Astrocyte (in vitro differentiated cells and primary cell): ENCODE data around the gene UBE2QL1. TPM values are rescaled to one million over a fixed set of nuclear protein-coding genes. Genes with fewer than 3 reads are reported as not detected.

Experiments
- DNase-seq: peaks from one replicate; pipeline ENCODE4 v3.0.0-alpha.2; 2010; ENCODE audit warnings: low read depth
- FAIRE-seq: peaks from 2 replicates; lab custom pipeline; 2011; peaks lifted over from hg19 to GRCh38; lab: Jason Lieb, UNC
- H2AFZ ChIP-seq: 2 replicates; pipeline ENCODE4 v1.6.0; 2012; ENCODE audit warnings: low read depth, low read length, inconsistent platforms
- H3K27ac ChIP-seq: 2 replicates; pipeline ENCODE4 v1.5.1; 2011; ENCODE audit warnings: low read depth, low read length, inconsistent platforms
- H3K27me3 ChIP-seq: 2 replicates; pipeline ENCODE4 v1.6.0; 2011; ENCODE audit warnings: low read length, inconsistent platforms; ENCODE audit not compliant: insufficient read depth
- H3K36me3 ChIP-seq: 2 replicates; pipeline ENCODE4 v1.5.1; 2011; ENCODE audit warnings: low read length, inconsistent platforms; ENCODE audit not compliant: insufficient read depth
- H3K4me1 ChIP-seq: 2 replicates; pipeline ENCODE4 v1.5.1; 2011; ENCODE audit warnings: low read length, inconsistent platforms; ENCODE audit not compliant: insufficient read depth
- H3K4me2 ChIP-seq: 2 replicates; pipeline ENCODE4 v1.6.0; 2012; ENCODE audit warnings: low read length, inconsistent platforms
- H3K4me3 ChIP-seq: 2 replicates; pipeline ENCODE4 v1.5.1; 2011; ENCODE audit warnings: low read depth, mild to moderate bottlenecking, low read length, inconsistent platforms; ENCODE audit not compliant: insufficient read depth
- H3K79me2 ChIP-seq: 2 replicates; pipeline ENCODE4 v1.6.0; 2012; ENCODE audit warnings: mild to moderate bottlenecking, low read length, inconsistent platforms; ENCODE audit not compliant: insufficient read depth
- H3K9ac ChIP-seq: 2 replicates; pipeline ENCODE4 v1.6.0; 2012; ENCODE audit warnings: mild to moderate bottlenecking, low read length, inconsistent platforms
- H3K9me3 ChIP-seq: 2 replicates; pipeline ENCODE4 v1.5.1; 2012; ENCODE audit warnings: low read depth, mild to moderate bottlenecking, low read length, inconsistent platforms; ENCODE audit not compliant: insufficient read depth
- H4K20me1 ChIP-seq: 2 replicates; pipeline ENCODE4 v1.6.0; 2012; ENCODE audit warnings: low read length, inconsistent platforms; ENCODE audit not compliant: insufficient read depth
- H3K27ac Mint-ChIP-seq: one replicate; pipeline ENCODE4 v1.8.0; 2021; ENCODE audit warnings: mild to moderate bottlenecking, mixed read lengths; ENCODE audit not compliant: unreplicated experiment
- H3K27me3 Mint-ChIP-seq: one replicate; pipeline ENCODE4 v1.8.0; 2021; ENCODE audit warnings: low read depth, mixed read lengths; ENCODE audit not compliant: unreplicated experiment
- H3K36me3 Mint-ChIP-seq: one replicate; pipeline ENCODE4 v1.8.0; 2021; ENCODE audit warnings: low read depth, mixed read lengths; ENCODE audit not compliant: unreplicated experiment
- H3K4me1 Mint-ChIP-seq: one replicate; pipeline ENCODE4 v1.8.0; 2021; ENCODE audit warnings: low read depth, mixed read lengths; ENCODE audit not compliant: unreplicated experiment
- H3K4me3 Mint-ChIP-seq: one replicate; pipeline ENCODE4 v1.8.0; 2021; ENCODE audit warnings: mild to moderate bottlenecking, moderate library complexity, mixed read lengths; ENCODE audit not compliant: unreplicated experiment
- H3K9me3 Mint-ChIP-seq: one replicate; pipeline ENCODE4 v1.8.0; 2021; ENCODE audit warnings: mild to moderate bottlenecking, mixed read lengths; ENCODE audit not compliant: unreplicated experiment
- CTCF ChIP-seq: IDR thresholded peaks from 2 replicates; pipeline ENCODE4 v1.5.1; 2011; ENCODE audit warnings: low read depth, mild to moderate bottlenecking, inconsistent platforms, low read length, moderate library complexity; ENCODE audit not compliant: insufficient read depth
- EZH2 ChIP-seq: IDR thresholded peaks from 2 replicates; pipeline ENCODE4 v1.6.1; 2012; ENCODE audit warnings: mild to moderate bottlenecking, low read length, inconsistent platforms; ENCODE audit not compliant: insufficient read depth
- total RNA-seq: library from RNA; stranded (reverse); gene quantifications from 2 replicates; pipeline ENCODE4 v1.2.1, GENCODE V29; 2021

The UBE2QL1 gene
- total RNA-seq, 1 donor from 2014 or later, result 0.50 TPM

GRCh38 chr5:6516823-6517222, 68.2 kb downstream of the UBE2QL1 start:
- Mint-ChIP-seq H3K4me3 (no peak overlapping the region), H3K27me3 (peaks cover 32% of the 10 kb centered on the region), H3K9me3 (peaks cover 2% of the 10 kb centered on the region), H3K27ac (no peak overlapping the region), H3K4me1 (no peaks in the 10 kb centered on the region), H3K36me3 (no peaks in the 10 kb centered on the region)
- Histone ChIP-seq H3K79me2 (no peaks in the 10 kb centered on the region), H3K4me1 (no peaks in the 10 kb centered on the region), H3K9ac (no peak overlapping the region), H3K9me3 (no peaks in the 10 kb centered on the region), H3K27me3 (no peaks in the 10 kb centered on the region), H3K36me3 (no peaks in the 10 kb centered on the region), H3K27ac (no peak overlapping the region), H3K4me2 (no peak overlapping the region), H4K20me1 (no peaks in the 10 kb centered on the region), H3K4me3 (no peak overlapping the region), H2AFZ (no peak overlapping the region)
- TF ChIP-seq EZH2, result no peak
- no peak for TF ChIP-seq CTCF
- FAIRE-seq (no peak), DNase-seq (no peak)

GRCh38 chr5:6517510-6517909, 68.9 kb downstream of the UBE2QL1 start:
- TF ChIP-seq EZH2, result no peak
- no peak for TF ChIP-seq CTCF
- Mint-ChIP-seq H3K4me1 (no peaks in the 10 kb centered on the region), H3K9me3 (peaks cover 2% of the 10 kb centered on the region), H3K4me3 (no peak overlapping the region), H3K36me3 (no peaks in the 10 kb centered on the region), H3K27ac (no peak overlapping the region), H3K27me3 (peaks cover 38% of the 10 kb centered on the region)
- Histone ChIP-seq H3K36me3 (no peaks in the 10 kb centered on the region), H3K27ac (no peak overlapping the region), H4K20me1 (no peaks in the 10 kb centered on the region), H3K27me3 (no peaks in the 10 kb centered on the region), H3K4me3 (no peak overlapping the region), H3K4me2 (no peak overlapping the region), H3K9me3 (no peaks in the 10 kb centered on the region), H3K79me2 (no peaks in the 10 kb centered on the region), H2AFZ (no peak overlapping the region), H3K9ac (no peak overlapping the region), H3K4me1 (no peaks in the 10 kb centered on the region)
- DNase-seq (no peak), FAIRE-seq (no peak)

GRCh38 chr5:6518298-6519057, 69.8 kb downstream of the UBE2QL1 start:
- Histone ChIP-seq H3K27me3 (no peaks in the 10 kb centered on the region), H3K36me3 (no peaks in the 10 kb centered on the region), H4K20me1 (no peaks in the 10 kb centered on the region), H3K27ac (no peak overlapping the region), H3K9me3 (no peaks in the 10 kb centered on the region), H2AFZ (no peak overlapping the region), H3K4me2 (no peak overlapping the region), H3K4me1 (no peaks in the 10 kb centered on the region), H3K9ac (no peak overlapping the region), H3K4me3 (no peak overlapping the region), H3K79me2 (no peaks in the 10 kb centered on the region)
- Mint-ChIP-seq H3K4me1 (no peaks in the 10 kb centered on the region), H3K27me3 (peaks cover 41% of the 10 kb centered on the region), H3K4me3 (no peak overlapping the region), H3K9me3 (peaks cover 2% of the 10 kb centered on the region), H3K36me3 (no peaks in the 10 kb centered on the region), H3K27ac (no peak overlapping the region)
- no peak for DNase-seq
- TF ChIP-seq EZH2, result no peak
- TF ChIP-seq CTCF, result no peak
- no peak for FAIRE-seq
